Peyer's patch (tissue), 4 donors: ENCODE measurements around the gene GDPD5.

Experiments
- POLR2A ChIP-seq, 2 donors: fragments of 450-650 bp; IDR thresholded peaks; one replicate each; pipeline ENCODE4 v1.5.1; 2017; ENCODE audit warnings: antibody characterized with exemption in 2 of 2, mild to moderate bottlenecking in 2 of 2, moderate library complexity in 2 of 2
- TF ChIP-seq, protein P1 (sequence below), 6 experiments: fragments of 450-650 bp in 4 of 6; fragments of 200-600 bp in 2 of 6; sonication (generic) in 1 of 6; IDR thresholded peaks; one replicate each; pipeline ENCODE4 v1.5.1; 2017 to 2019; ENCODE audit warnings: antibody characterized with exemption in 6 of 6, mild to moderate bottlenecking in 3 of 6, moderate library complexity in 1 of 6

GRCh38 chr11:75542088-75542438 lies 16.3 kb upstream of the GDPD5 start:
- TF ChIP-seq, protein P1, sequence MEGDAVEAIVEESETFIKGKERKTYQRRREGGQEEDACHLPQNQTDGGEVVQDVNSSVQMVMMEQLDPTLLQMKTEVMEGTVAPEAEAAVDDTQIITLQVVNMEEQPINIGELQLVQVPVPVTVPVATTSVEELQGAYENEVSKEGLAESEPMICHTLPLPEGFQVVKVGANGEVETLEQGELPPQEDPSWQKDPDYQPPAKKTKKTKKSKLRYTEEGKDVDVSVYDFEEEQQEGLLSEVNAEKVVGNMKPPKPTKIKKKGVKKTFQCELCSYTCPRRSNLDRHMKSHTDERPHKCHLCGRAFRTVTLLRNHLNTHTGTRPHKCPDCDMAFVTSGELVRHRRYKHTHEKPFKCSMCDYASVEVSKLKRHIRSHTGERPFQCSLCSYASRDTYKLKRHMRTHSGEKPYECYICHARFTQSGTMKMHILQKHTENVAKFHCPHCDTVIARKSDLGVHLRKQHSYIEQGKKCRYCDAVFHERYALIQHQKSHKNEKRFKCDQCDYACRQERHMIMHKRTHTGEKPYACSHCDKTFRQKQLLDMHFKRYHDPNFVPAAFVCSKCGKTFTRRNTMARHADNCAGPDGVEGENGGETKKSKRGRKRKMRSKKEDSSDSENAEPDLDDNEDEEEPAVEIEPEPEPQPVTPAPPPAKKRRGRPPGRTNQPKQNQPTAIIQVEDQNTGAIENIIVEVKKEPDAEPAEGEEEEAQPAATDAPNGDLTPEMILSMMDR (IDR thresholded peaks at IDR 0.05), result no peak
- TF ChIP-seq POLR2A (IDR thresholded peaks at IDR 0.05), result no peak
